Upper lobe of left lung (tissue), 6 donors: ENCODE measurements around the gene RELCH. TPM values are rescaled to one million over a fixed set of nuclear protein-coding genes. Genes with fewer than 3 reads are reported as not detected.
A peak's percentile ranks its signal among the peaks of the same experiment; 100 is the strongest.

ENCODE experiments used
- ATAC-seq, 2 donors: fragments of 200-7000 bp; cut with Tn5 transposase; one replicate each; pipeline ENCODE4 v1.9.1; 2022; ENCODE audit warnings: mild to moderate bottlenecking in 2 of 2, moderate library complexity in 2 of 2; ENCODE audit not compliant: low FRiP score in 2 of 2
- DNase-seq, 2 donors: peaks; one replicate each; pipeline ENCODE4 v3.0.0-alpha.2; 2019 to 2020
- H3K27ac ChIP-seq, 4 donors: fragments of 200-600 bp; sonication (generic); one replicate each; pipeline ENCODE4 v1.5.1; 2016 to 2019
- H3K27me3 ChIP-seq, 4 donors: fragments of 200-600 bp; sonication (generic); one replicate each; pipeline ENCODE4 v1.5.1; 2017 to 2019
- H3K36me3 ChIP-seq, 4 donors: fragments of 200-600 bp; sonication (generic); one replicate each; pipeline ENCODE4 v1.5.1; 2016 to 2019
- H3K4me1 ChIP-seq, 4 donors: fragments of 200-600 bp; sonication (generic); one replicate each; pipeline ENCODE4 v1.5.1; 2018 to 2019
- H3K4me3 ChIP-seq, 4 donors: fragments of 200-600 bp; sonication (generic); one replicate each; pipeline ENCODE4 v1.5.1; 2017 to 2019; ENCODE audit warnings: mild to moderate bottlenecking in 2 of 4, moderate library complexity in 1 of 4
- H3K9me3 ChIP-seq, 4 donors: fragments of 200-600 bp; sonication (generic); one replicate each; pipeline ENCODE4 v1.5.1; 2018 to 2019
- CTCF ChIP-seq, 6 experiments: fragments of 450-650 bp in 4 of 6; fragments of 200-600 bp in 2 of 6; sonication (generic) in 2 of 6; IDR thresholded peaks; one replicate each; pipeline ENCODE4 v1.5.1; 2016 to 2019; ENCODE audit warnings: antibody characterized with exemption in 6 of 6
- EP300 ChIP-seq, 4 donors: sonication (generic); formaldehyde crosslinking; IDR thresholded peaks; one replicate each; pipeline ENCODE4 v1.5.1; 2017; ENCODE audit warnings: antibody characterized with exemption in 4 of 4, control low read depth in 2 of 4
- POLR2A ChIP-seq, 4 donors: fragments of 450-650 bp; IDR thresholded peaks; one replicate each; pipeline ENCODE4 v1.5.1; 2016 to 2017; ENCODE audit warnings: antibody characterized with exemption in 4 of 4, mild to moderate bottlenecking in 2 of 4
- POLR2AphosphoS5 ChIP-seq, 2 donors: sonication (generic); formaldehyde crosslinking; IDR thresholded peaks; one replicate each; pipeline ENCODE4 v1.5.1; 2017; ENCODE audit warnings: antibody characterized with exemption in 2 of 2
- WGBS, 2 donors: methylation state at CpG; one replicate each; pipeline ENCODE4 v1.1.5; 2017 to 2018; 5-methylcytosine and 5-hydroxymethylcytosine counted together
- total RNA-seq, 6 donors: library from RNA; depleted of rRNA in 4 of 6; stranded (reverse); fragments of >200 nt in 4 of 6; gene quantifications; one replicate each; pipeline versions ENCODE4 v1.1.0 to v1.2.1, GENCODE V29; 2016 to 2021
- donor health status: DM: no; HTN: no; CAD: no; lungs with moderate emphysema.
- donor health status: DM: no; HTN: yes; CAD: no; lungs with severe emphysema.

RELCH gene
- total RNA-seq, 6 donors from 2014 or later: 27.8 to 66.7 (median 35.8) TPM

GRCh38 chr18:62201870-62202269, 14.8 kb downstream of the RELCH start:
- TF ChIP-seq CTCF (IDR thresholded peaks at IDR 0.05) (no peak), EP300 (IDR thresholded peaks at IDR 0.05) (no peak), POLR2A (IDR thresholded peaks at IDR 0.05) (no peak), POLR2AphosphoS5 (IDR thresholded peaks at IDR 0.05) (no peak)
- Histone ChIP-seq H3K36me3 (no peaks in the 10 kb centered on the region), H3K4me1 (peaks cover 5 to 30% (median 17%) of the 10 kb centered on the region in 4 donors), H3K9me3 (no peaks in the 10 kb centered on the region), H3K27me3 (no peaks in the 10 kb centered on the region), H3K4me3 (no peak overlapping the region), H3K27ac (peak overlapping the region in 1 of 4 donors; percentile 24)
- DNase-seq: no peak
- WGBS, 2 donors: 69% methylated on average over 1 of the region's 1 CpG
- no peak for ATAC-seq

GRCh38 chr18:62205824-62206223, 18.8 kb downstream of the RELCH start:
- H3K27ac ChIP-seq: no peak overlapping the region
- DNase-seq: no peak
- no peaks in the 10 kb centered on the region for H3K27me3 ChIP-seq
- no peaks in the 10 kb centered on the region for H3K9me3 ChIP-seq
- TF ChIP-seq POLR2A (IDR thresholded peaks at IDR 0.05): no peak
- TF ChIP-seq EP300 (IDR thresholded peaks at IDR 0.05): no peak
- TF ChIP-seq POLR2AphosphoS5 (IDR thresholded peaks at IDR 0.05): no peak
- no peak for TF ChIP-seq CTCF (IDR thresholded peaks at IDR 0.05)
- H3K36me3 ChIP-seq: no peaks in the 10 kb centered on the region
- ATAC-seq: no peak
- no peak overlapping the region for H3K4me3 ChIP-seq
- WGBS, 2 donors: 88 to 96% methylated on average over 4 of the region's 4 CpGs
- peaks cover 0 to 18% (median 7%) of the 10 kb centered on the region in 4 donors for H3K4me1 ChIP-seq

GRCh38 chr18:62206593-62206992, 19.5 kb downstream of the RELCH start:
- TF ChIP-seq CTCF (IDR thresholded peaks at IDR 0.05) (no peak), EP300 (IDR thresholded peaks at IDR 0.05) (no peak), POLR2A (IDR thresholded peaks at IDR 0.05) (no peak), POLR2AphosphoS5 (IDR thresholded peaks at IDR 0.05) (no peak)
- Histone ChIP-seq H3K9me3 (no peaks in the 10 kb centered on the region), H3K27me3 (no peaks in the 10 kb centered on the region), H3K4me1 (peaks cover 0 to 14% (median 7%) of the 10 kb centered on the region in 4 donors), H3K36me3 (no peaks in the 10 kb centered on the region), H3K27ac (no peak overlapping the region), H3K4me3 (no peak overlapping the region)
- WGBS, 2 donors: 96 to 99% methylated on average over 4 of the region's 4 CpGs
- no peak for DNase-seq
- ATAC-seq: no peak

- ATAC-seq: no peak
- Histone ChIP-seq H3K4me3 (no peak overlapping the region), H3K36me3 (peaks cover 0 to 16% (median 9%) of the 10 kb centered on the region in 4 donors), H3K27ac (no peak overlapping the region), H3K27me3 (no peaks in the 10 kb centered on the region), H3K4me1 (peaks cover 0 to 10% (median 2%) of the 10 kb centered on the region in 4 donors), H3K9me3 (no peaks in the 10 kb centered on the region)
- TF ChIP-seq CTCF (IDR thresholded peaks at IDR 0.05): no peak
- TF ChIP-seq POLR2AphosphoS5 (IDR thresholded peaks at IDR 0.05): no peak
- no peak for TF ChIP-seq EP300 (IDR thresholded peaks at IDR 0.05)
- TF ChIP-seq POLR2A (IDR thresholded peaks at IDR 0.05): no peak
- DNase-seq: no peak
Measured at GRCh38 chr18:62209046-62209445, 22.0 kb downstream of the RELCH start.

- Histone ChIP-seq H3K9me3 (no peaks in the 10 kb centered on the region), H3K4me1 (peaks cover 0 to 10% (median 2%) of the 10 kb centered on the region in 4 donors), H3K27me3 (no peaks in the 10 kb centered on the region), H3K4me3 (no peak overlapping the region), H3K27ac (no peak overlapping the region), H3K36me3 (peaks cover 0 to 24% (median 13%) of the 10 kb centered on the region in 4 donors)
- ATAC-seq: no peak
- no peak for DNase-seq
- TF ChIP-seq CTCF (IDR thresholded peaks at IDR 0.05) (no peak), POLR2AphosphoS5 (IDR thresholded peaks at IDR 0.05) (no peak), POLR2A (IDR thresholded peaks at IDR 0.05) (no peak), EP300 (IDR thresholded peaks at IDR 0.05) (no peak)
- WGBS, 2 donors: 92 to 100% methylated on average over 1 of the region's 1 CpG
Measured at GRCh38 chr18:62210138-62210537, 23.1 kb downstream of the RELCH start.
